Ovary (tissue), 3 donors: ENCODE measurements around the gene HERPUD2.

ENCODE experiments used
- EP300 ChIP-seq: sonication (generic); formaldehyde crosslinking; IDR thresholded peaks from one replicate; pipeline ENCODE4 v1.6.1; 2017; ENCODE audit warnings: antibody characterized with exemption
- POLR2A ChIP-seq: fragments of 450-650 bp; IDR thresholded peaks from one replicate; pipeline ENCODE4 v1.6.1; 2017; ENCODE audit warnings: antibody characterized with exemption, mild to moderate bottlenecking, moderate library complexity
- TF ChIP-seq, protein P1 (sequence below), 3 donors: fragments of 450-650 bp in 2 of 3; fragments of 200-600 bp in 1 of 3; IDR thresholded peaks; one replicate each; pipeline versions ENCODE4 v1.5.1 to v1.8.0; 2016 to 2022; ENCODE audit warnings: antibody characterized with exemption in 3 of 3, mild to moderate bottlenecking in 1 of 3
- donor health status: DM: no; HTN: no; CAD: no.

DNA sequence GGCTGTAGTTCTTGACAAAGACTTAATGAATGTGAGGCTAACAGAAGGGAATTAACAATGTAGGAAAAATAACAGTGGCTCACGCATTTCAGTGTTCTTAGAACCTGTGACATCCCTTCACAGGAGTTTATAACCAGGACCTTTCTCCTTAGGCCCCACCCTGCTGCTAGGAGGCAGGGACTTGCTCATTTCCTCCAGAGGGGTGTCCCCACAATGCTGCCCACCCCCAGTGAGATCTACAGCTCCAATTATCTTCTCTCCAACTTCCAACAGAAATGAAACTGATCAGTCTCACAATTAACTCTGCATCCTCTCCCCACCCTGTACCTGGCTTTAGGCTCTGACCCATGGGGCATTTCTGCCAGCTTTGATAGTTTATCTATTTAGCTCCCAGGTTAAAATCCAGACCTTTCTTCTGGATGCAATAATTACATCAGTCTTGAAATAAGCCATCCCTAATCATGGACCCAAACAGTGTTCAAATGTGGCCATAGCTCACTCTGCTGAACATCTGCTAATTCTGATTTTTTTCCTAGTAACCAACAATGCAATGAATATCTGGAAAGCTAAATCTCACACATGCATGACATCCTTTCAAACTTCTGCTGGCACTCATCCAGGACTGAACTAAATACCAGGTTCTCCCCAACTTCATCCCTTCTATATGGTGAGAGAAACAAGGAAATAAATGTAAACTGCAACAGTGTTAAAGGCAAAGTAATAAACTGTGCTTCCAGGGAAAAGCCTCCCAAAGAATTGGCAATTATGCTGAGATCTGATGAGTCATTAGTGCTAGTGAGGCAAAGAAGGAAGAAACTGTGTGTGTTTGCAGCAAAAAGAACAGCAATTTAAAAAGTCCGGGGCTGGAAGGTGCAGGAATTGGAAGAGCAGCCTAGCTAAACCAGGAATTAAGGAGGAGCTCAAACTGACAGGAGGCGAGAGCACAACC is 64.6 kb downstream of the HERPUD2 start:
- no peak for TF ChIP-seq POLR2A
- TF ChIP-seq, protein P1, sequence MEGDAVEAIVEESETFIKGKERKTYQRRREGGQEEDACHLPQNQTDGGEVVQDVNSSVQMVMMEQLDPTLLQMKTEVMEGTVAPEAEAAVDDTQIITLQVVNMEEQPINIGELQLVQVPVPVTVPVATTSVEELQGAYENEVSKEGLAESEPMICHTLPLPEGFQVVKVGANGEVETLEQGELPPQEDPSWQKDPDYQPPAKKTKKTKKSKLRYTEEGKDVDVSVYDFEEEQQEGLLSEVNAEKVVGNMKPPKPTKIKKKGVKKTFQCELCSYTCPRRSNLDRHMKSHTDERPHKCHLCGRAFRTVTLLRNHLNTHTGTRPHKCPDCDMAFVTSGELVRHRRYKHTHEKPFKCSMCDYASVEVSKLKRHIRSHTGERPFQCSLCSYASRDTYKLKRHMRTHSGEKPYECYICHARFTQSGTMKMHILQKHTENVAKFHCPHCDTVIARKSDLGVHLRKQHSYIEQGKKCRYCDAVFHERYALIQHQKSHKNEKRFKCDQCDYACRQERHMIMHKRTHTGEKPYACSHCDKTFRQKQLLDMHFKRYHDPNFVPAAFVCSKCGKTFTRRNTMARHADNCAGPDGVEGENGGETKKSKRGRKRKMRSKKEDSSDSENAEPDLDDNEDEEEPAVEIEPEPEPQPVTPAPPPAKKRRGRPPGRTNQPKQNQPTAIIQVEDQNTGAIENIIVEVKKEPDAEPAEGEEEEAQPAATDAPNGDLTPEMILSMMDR (IDR thresholded peaks at IDR 0.05) = no peak
- no peak for TF ChIP-seq EP300
